Kidney epithelial cell (primary cell): ENCODE data around the gene ADPRHL1. TPM values are rescaled to one million over a fixed set of nuclear protein-coding genes. Genes with fewer than 3 reads are reported as not detected.
A peak's percentile ranks its signal among the peaks of the same experiment; 100 is the strongest.

Experiments used
- DNase-seq: peaks from one replicate; pipeline ENCODE4 v3.0.0-alpha.2; 2010; ENCODE audit warnings: low read depth
- H3K27me3 ChIP-seq: 2 replicates; pipeline ENCODE4 v1.6.0; 2011; ENCODE audit warnings: low read length; ENCODE audit not compliant: control insufficient read depth, insufficient read depth
- H3K36me3 ChIP-seq: 2 replicates; pipeline ENCODE4 v1.5.1; 2011; ENCODE audit warnings: low read length; ENCODE audit not compliant: control insufficient read depth, insufficient read depth
- H3K4me3 ChIP-seq: 2 replicates; pipeline ENCODE4 v1.5.1; 2011; ENCODE audit warnings: low read depth, mild to moderate bottlenecking, control low read depth, low read length
- total RNA-seq: library from RNA; depleted of rRNA; stranded (reverse); fragments of >200 nt; gene quantifications from 2 replicates; pipeline ENCODE4 v1.2.3, GENCODE V29; 2015
- TF ChIP-seq, protein P1 (sequence below): IDR thresholded peaks from 2 replicates; pipeline ENCODE4 v1.5.1; 2011; ENCODE audit warnings: mild to moderate bottlenecking, moderate library complexity, low read length, control low read depth, inconsistent platforms; ENCODE audit not compliant: insufficient read depth, poor library complexity, severe bottlenecking

The ADPRHL1 gene
- total RNA-seq, 1 donor from 2014 or later = 0.84 TPM

DNA sequence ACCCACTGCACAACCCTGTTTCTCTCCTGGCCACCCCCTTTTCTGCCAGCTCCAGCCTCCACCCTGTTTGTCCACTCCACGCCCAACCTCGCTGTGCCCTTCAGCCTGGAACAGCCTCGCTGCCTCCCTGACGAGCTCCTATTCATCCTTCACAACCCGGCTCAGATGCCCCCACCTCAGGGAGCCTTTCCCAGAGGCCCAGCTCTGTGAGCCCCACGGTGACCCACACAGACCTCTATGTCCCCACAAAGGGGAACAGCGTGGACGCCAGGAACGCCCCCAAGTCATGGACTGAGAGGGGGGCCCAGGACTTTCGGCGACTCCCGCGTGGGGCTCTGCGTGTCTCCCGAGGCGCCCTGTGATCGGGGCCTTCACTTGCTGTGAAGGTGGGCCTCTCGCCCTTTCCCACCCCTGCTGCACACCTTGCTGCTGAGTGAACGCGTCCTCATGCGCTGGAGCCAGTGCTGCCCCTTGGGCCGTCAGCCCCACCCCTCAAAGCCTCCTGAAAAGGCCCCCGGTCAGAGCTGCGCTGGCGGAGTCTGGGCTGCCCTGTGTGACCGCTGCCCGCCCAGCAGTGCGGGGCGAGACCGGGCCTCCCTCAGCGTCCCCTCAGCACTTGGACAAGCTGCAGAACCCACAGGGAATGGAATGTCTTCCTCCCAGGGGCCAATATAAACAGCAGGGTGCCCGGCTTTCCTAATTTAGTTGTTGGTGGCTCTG is 40.0 kb downstream of the ADPRHL1 start:
- no peak for DNase-seq
- no peaks in the 10 kb centered on the region for H3K36me3 ChIP-seq
- peaks cover 7% of the 10 kb centered on the region for H3K27me3 ChIP-seq
- no peak overlapping the region for H3K4me3 ChIP-seq
- TF ChIP-seq, protein P1, sequence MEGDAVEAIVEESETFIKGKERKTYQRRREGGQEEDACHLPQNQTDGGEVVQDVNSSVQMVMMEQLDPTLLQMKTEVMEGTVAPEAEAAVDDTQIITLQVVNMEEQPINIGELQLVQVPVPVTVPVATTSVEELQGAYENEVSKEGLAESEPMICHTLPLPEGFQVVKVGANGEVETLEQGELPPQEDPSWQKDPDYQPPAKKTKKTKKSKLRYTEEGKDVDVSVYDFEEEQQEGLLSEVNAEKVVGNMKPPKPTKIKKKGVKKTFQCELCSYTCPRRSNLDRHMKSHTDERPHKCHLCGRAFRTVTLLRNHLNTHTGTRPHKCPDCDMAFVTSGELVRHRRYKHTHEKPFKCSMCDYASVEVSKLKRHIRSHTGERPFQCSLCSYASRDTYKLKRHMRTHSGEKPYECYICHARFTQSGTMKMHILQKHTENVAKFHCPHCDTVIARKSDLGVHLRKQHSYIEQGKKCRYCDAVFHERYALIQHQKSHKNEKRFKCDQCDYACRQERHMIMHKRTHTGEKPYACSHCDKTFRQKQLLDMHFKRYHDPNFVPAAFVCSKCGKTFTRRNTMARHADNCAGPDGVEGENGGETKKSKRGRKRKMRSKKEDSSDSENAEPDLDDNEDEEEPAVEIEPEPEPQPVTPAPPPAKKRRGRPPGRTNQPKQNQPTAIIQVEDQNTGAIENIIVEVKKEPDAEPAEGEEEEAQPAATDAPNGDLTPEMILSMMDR = no peak

DNA sequence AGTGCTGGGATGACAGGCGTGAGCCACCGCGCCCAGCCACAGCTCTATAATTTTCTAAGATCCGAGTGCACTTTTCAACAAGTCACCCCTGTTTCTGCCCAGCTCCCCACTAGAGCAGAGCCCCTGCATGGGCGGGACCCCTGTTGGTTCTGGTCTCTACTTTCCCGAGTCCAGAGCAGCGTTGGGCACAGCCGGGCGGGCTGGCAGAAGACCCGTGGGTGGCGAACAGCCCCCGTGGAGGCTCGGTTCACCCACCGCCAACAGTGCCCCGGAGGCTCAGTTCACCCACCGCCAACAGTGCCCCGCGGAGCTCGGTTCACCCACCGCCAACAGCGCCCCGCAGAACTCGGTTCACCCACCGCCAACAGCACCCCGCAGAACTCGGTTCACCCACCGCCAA is 40.8 kb downstream of the ADPRHL1 start:
- H3K27me3 ChIP-seq = peaks cover 5% of the 10 kb centered on the region
- TF ChIP-seq, protein P1 = no peak

DNA sequence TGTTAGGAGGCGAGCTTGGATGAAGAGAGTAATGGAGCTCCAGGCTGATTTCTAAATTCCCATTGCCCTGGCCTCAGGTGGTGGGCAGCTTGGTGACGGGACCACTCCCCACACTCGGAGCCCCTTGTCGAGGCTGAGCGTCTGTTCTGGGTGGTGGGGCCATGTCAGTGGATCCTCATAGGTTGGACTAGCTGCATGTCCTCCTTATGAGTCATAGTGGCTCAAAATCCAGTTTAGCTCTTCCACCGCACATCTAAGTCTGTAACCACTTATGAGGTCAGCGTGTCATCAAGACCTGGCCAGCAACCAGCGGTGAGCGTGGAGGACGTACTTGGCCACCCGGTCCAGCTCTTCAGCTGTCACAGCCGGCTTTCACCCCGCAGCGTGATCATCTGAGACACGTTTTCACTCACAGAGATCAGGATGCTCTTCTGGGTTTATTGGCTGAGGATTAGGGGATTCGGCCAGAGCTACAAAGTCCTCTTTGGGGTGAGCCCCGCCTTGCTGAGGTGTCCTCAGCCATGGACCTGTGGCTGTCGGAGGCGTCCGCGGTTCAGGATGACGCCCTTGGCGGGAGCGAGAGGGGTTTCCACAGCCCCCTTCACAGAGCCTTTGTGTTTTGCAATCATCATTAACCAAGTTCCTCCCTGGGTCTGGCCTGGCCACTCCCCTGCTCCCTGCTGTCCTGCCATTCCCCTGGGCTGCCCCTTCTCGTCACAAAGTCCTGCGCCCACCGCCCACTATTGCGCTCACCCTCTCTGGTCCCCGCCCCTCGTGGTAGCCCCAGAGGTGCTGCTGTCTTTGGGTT is 41.9 kb downstream of the ADPRHL1 start:
- TF ChIP-seq, protein P1 = no peak
- H3K27me3 ChIP-seq = no peaks in the 10 kb centered on the region
- H3K4me3 ChIP-seq = no peak overlapping the region
- peak; percentile 90 for DNase-seq
- H3K36me3 ChIP-seq = no peaks in the 10 kb centered on the region

More for the DNA sequence above, 40.8 kb downstream of the ADPRHL1 start:
- Histone ChIP-seq H3K4me3 (no peak overlapping the region), H3K36me3 (no peaks in the 10 kb centered on the region)
- no peak for DNase-seq

DNA sequence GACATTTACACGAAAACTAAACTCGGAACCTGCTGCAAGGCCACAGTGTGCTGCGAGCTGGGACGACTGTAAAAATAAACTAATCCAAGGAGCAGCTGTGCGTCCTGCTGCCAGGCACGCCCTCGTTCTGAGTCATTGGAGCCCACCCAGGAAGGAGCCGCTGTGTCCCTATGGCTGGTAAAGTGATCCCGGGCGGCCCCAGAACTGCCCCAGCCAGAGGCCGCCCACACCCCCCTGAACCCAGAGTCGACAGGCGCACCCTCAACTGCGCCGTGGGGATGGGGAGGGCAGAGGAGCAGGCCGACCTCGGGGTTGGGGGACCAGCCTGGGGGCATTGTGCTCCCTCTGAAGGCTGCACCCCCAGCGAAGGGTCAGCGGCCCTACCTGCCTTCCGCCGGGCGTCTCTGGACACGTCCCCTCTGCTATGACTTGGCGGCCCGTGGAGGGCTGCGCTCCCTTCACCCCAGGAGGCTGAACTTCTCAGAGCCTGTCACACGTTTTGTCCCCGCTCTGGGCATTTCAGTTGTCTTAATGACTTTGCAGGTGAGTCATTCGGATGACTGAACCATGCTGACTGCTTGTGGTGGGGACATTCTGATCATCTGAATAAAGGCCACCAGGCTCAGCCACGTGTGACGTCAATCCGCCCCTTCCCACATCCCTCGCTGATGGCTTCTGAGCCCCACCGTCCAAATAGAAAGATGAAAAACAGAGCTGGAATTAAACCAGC is 42.7 kb downstream of the ADPRHL1 start:
- H3K4me3 ChIP-seq = peak overlapping the region; percentile 25
- H3K36me3 ChIP-seq = no peaks in the 10 kb centered on the region
- no peaks in the 10 kb centered on the region for H3K27me3 ChIP-seq
- DNase-seq = peak; percentile 74
- TF ChIP-seq, protein P1 = no peak

DNA sequence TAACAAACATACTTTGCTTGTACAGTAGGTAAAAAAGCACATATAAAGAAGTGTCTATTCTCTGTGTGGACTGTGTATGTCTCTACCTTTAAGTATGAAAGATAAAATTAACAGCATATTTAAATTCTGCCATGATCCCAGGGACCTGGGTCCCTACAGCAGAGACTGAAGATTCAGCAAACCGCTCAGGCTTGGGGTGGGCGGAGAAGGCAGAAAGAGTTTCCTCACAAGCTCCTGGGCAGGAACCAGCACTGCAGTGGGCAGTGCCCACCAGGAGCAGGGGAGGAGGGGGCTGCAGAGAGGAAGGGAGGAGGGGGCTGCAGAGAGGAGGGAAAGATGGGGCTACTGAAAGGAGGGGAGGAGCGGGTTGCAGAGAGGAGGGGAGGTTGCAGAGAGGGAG is 44.7 kb downstream of the ADPRHL1 start:
- no peak overlapping the region for H3K4me3 ChIP-seq
- no peak for DNase-seq
- H3K36me3 ChIP-seq = no peaks in the 10 kb centered on the region
- TF ChIP-seq, protein P1 = no peak
- no peaks in the 10 kb centered on the region for H3K27me3 ChIP-seq
